Stimulated activated CD4-positive, alpha-beta T cell treated with anti-CD3 and anti-CD28 coated beads, Interleukin-1b, Interleukin-23, amount 100 ng/mL, for 48 hours (primary cell): ENCODE measurements around the gene EPN3.

Source experiments
- DNase-seq: peaks from one replicate; pipeline ENCODE4 v3.0.0-alpha.2; 2020

Gene EPN3

DNA sequence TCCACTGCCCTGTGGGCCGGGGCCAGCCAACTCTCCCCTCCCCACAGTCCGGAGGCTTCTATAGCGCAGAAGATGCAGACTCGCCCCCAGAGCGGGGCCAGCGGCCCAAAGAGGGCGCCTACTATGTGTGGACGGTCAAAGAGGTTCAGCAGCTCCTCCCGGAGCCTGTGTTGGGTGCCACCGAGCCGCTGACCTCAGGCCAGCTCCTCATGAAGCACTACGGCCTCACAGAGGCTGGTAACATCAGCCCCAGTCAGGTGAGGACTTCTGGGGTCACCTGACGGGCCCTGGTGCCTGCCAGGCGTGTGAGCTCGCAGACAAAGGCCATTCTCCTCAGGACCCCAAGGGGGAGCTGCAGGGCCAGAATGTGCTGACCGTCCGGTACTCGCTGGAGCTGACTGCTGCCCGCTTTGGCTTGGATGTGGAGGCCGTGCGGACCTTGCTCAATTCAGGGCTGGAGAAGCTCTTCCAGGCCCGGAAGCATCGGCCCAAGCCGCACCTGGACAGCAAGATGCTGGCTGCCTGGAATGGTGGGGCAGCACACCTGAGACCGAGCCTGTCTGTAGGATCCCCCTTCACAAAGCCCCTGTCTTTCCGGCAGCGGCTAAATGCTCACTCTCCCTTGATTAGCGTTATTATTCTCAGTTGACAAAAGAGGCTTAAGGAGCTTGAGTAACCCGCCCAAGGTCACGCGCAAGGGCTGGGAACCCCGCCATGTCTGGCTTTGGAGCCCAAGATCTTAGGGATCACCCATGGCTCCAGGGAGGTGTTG, 18.3 kb downstream of the EPN3 start:
- no peak for DNase-seq

GRCh38 chr17:50551433-50551815, 18.9 kb downstream of the EPN3 start:
- DNase-seq, result no peak

DNA sequence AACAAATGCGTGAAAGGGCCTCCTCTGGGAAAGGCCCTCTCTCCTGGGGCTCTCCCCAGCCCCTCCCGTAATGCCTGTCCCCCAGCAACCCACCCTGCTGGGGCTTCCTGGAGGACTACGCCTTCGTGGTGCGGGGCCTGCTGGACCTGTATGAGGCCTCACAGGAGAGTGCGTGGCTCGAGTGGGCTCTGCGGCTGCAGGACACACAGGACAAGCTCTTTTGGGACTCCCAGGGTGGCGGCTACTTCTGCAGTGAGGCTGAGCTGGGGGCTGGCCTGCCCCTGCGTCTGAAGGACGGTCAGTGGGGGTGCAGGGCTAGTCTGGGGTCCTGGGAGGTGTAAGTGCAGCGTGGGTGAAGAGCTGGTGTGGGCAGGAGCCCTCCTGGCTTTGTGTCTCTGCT, 19.3 kb downstream of the EPN3 start:
- no peak for DNase-seq

- DNase-seq, result no peak
Measured at GRCh38 chr17:50554201-50554600, 21.7 kb downstream of the EPN3 start.

DNA sequence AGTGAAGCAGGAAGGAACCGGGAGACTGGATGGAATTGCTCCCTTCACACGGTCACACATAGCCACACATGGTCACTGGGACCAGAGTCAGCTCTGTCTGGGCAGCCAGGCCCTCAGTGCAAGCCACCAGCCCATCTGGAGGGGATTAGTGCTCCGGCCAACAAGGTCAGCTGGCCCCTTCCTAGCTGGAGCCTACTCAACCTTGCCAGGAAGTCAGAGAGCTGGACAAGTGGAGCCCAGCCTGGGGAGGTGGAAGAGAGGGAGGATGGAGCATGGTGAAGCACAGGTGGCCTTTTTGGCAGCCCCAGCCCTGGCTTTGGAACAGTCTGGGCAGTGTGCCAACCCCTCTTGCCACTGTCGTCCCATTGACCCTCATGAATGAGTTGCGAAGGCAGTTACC, 24.3 kb downstream of the EPN3 start:
- no peak for DNase-seq

- no peak for DNase-seq
Measured at GRCh38 chr17:50557630-50558029, 25.1 kb downstream of the EPN3 start.

DNA sequence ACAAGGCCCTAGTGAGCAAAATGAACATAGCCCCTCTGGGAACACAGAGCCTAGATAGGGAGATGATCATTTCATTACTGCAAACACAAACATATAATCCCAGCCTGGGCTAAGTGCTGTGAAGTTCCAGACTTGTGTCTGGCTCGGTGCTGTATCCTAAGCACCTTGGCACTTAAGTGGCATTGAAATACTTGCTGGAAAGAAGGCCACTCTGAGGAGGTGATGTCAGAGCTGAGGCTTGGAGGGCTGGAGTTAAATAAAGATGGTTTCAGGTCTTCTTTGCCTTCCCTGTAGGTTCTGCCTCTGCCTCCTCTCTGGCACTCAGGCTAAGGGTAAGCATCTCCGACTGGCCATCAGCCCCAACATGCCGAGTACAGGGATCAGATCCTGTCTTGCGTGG, 25.6 kb downstream of the EPN3 start:
- DNase-seq, result no peak

DNA sequence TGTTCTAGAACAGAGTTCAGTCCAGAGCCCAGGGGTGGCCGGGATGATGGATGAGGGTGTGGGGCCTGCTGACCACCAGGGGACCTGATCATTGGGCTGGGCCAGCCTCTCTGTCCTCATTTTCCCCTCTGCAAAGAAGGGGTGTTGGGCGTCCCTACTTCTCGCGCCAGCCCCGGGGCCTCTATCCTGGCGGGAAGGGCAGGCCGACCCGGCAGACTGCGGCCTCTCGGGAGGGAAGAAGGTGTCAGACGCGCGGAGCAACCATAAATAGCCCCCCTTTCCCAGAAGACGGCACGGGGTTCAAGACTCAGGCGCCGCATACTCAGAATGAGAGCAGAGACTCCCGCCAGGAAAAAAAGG, 26.0 kb downstream of the EPN3 start:
- no peak for DNase-seq

GRCh38 chr17:50558941-50559614, 26.5 kb downstream of the EPN3 start:
- peak; percentile 22 for DNase-seq

GRCh38 chr17:50559674-50560184, 27.2 kb downstream of the EPN3 start:
- peak; percentile 41 for DNase-seq

- peak; percentile 87 for DNase-seq
Measured at GRCh38 chr17:50560185-50560824, 27.8 kb downstream of the EPN3 start, which contains the start of gene CACNA1G. TSS of gene CACNA1G (plus strand) at chr17:50560715. CDS start at chr17:50561460, 745 bp downstream.

DNA sequence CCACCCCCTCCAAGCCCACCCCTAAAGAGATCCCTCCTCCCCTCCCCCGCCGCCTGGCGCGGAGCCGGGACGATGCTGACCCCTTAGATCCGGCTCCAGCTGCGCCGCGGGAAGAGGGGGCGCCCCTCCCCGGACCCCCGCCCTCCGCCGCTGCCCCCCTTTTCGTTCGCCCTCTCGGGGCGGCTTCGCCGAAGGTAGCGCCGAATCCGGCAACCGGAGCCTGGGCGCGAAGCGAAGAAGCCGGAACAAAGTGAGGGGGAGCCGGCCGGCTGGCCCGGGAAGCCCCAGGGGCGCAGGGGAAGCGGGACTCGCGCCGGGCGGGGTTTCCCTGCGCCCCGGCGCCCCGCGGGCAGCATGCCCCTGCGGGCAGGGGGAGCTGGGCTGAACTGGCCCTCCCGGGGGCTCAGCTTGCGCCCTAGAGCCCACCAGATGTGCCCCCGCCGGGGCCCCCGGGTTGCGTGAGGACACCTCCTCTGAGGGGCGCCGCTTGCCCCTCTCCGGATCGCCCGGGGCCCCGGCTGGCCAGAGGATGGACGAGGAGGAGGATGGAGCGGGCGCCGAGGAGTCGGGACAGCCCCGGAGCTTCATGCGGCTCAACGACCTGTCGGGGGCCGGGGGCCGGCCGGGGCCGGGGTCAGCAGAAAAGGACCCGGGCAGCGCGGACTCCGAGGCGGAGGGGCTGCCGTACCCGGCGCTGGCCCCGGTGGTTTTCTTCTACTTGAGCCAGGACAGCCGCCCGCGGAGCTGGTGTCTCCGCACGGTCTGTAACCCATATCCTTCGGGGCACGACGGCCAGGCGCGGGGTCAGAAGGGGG, 28.6 kb downstream of the EPN3 start:
- DNase-seq, result no peak

DNA sequence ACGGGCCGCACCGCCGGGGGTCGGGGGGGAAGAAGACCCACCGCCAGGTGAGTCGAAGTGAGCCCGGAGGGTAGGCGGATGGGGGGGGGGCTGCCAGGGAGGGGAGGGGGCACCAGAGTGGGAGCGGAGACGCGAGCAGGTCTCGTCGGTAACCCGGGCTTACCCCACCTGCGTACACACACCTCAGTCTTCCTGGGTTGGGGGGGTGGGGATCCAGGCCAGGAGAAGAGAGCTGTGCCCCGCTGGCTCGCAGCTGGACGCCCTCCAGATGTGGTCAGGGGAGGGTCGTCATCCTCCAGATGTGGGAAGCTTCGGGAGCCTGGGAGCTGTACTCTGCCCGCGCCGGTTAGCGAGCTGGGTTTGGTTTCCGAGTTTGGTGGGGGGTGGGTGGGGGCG, 29.2 kb downstream of the EPN3 start:
- DNase-seq, result no peak

DNA sequence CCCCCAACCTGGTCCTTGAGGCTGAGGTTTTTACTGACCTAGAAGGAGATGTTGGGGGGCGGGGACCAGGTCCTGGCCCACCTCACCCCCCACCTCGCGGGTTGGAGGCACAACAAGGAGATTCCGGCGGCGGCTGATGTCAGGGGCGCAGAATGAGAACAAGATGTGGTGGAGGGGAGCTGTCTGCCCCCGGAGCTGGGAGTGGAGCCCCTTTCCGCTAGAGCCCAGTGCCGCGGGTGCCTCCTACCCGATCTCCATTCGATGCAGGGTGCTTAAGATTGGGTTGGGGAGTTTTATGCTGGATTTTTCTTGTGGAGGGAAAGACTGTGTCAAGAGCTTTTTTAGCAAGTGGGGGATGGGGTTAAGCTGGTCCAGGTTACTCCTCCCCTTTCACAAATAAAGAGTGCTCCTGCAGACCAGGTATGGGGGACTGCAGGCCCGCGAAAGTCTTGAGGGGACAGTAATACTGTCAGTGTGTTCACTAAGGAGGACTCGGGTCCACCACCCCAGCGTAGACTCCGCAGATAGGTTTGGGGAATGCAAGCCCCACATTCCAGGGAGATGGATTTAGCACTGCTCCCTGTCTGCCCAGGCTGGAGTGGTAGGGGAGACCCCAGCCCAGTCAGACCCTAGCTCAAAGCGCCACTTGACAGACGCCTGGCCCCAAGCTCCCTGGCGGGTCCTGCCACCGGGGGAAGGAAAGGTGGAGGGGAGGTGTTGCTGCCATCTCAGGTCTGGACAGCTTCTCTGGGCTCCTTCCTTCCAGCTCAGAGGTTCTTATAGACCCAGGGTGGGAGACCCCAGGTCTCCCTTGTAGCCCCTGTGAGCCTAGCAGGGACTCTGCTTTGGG, 29.9 kb downstream of the EPN3 start:
- no peak for DNase-seq

GRCh38 chr17:50563092-50563511, 30.6 kb downstream of the EPN3 start:
- DNase-seq, result no peak

DNA sequence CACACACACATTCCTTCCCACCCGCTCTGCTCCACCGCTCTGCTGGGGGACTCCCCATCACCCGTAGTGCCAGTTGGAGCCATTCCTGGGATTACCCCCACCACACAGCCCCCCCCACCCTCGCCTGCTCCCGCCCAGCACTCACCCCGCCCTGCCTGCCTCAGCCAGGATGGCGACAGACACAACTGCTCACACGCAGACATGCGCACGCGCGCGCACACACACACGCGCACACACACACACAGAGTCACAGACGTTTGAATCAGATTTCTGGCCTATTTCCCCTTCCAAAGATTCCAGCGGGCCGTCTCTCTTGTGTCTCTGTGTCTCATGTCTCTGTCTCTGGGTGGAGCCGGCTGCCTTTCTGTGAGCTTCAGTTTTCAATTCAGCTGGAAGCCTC, 32.4 kb downstream of the EPN3 start:
- DNase-seq, result no peak

DNA sequence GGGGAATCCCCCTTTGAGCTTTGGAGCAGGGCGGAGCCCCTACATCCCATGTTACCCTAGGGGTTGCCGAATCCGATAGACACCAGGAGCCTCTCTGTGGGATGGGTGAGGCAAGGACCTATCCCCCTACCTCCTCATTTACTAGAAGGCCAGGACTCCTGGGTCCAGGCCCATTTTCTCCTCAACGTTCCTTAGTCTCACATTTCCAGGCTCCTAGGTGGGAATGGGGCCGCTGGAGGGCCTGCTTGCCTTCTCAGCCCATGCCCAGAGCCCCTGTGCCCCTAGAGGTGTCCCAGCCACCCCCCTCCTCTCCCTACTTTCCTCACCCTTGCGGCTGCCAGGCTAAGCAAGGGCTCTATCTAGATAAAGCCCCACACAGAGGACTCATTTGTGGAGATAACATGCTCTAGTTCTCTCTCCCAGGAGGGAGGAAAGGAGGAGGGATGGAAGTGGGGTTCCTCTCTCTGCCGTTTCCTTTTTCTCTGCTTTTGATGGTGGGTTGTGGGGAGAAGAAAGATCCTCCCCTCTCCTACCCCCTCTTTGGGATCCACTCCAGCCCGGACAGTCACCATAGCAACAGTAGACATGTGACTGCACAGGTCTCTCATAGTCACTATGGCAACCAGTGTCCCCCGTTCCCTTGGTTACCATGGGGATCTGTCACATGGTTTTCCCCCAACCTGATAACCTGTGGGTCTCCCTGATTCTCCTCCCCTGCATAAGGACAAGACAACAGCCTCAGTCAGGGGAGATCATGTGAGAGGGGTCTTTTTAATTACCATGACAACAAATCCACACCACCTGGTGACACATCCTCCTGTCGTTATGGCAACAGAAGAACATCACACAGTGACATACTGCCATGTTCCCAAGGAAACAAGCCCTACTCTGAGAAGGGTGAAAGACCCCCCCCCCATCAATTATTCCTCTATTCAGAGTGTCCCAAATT, 33.1 kb downstream of the EPN3 start:
- no peak for DNase-seq

GRCh38 chr17:50566886-50567285, 34.4 kb downstream of the EPN3 start:
- DNase-seq, result no peak

GRCh38 chr17:50568659-50569058, 36.1 kb downstream of the EPN3 start:
- DNase-seq, result no peak

DNA sequence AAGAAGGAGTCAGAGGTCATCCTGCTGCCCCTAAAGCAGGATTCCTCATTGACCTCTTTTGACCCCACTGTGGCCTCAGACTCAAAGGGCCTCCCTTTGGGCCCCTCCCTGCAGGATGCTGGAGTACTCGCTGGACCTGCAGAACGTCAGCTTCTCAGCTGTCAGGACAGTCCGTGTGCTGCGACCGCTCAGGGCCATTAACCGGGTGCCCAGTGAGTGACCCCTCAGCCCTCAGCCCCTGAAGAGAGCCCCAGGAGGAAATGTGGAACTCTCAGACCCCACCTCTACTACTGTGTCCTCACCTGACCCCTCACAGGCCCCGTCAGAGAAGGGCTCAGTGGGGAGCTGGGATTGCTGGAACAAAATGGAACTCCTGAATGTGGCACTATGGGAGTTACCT, 37.1 kb downstream of the EPN3 start:
- no peak for DNase-seq

DNA sequence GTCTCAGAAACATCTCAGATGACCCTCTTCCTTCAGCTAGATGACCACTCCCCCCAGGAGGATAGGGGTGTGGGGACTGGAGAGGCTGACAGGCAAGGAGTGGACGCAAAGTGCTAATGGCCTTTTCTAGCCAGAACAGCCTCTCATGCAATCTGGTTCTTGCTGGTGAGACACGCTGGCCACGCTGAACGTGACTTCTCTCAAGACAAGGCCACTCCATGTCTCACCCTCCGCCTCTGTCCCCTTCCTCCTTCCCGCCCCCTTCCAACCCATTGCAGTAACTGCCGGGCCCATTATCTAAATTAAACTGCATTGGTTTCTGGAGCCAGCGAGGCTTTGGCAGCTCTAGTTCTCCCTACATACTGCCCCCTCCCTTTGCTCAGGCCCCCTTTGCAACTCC, 37.5 kb downstream of the EPN3 start:
- DNase-seq, result no peak
